Measurements from ENCODE around the gene RAB23.
"Not testable (repeated sequence)": the region's sequence is repeated elsewhere in the genome, so short reads cannot be mapped to it uniquely, and the experiment has no call there.

Gene RAB23

GRCh38 chr6:57246307-57246706, 24.2 kb upstream of the RAB23 start:
- DNase-seq, result no peak

DNA sequence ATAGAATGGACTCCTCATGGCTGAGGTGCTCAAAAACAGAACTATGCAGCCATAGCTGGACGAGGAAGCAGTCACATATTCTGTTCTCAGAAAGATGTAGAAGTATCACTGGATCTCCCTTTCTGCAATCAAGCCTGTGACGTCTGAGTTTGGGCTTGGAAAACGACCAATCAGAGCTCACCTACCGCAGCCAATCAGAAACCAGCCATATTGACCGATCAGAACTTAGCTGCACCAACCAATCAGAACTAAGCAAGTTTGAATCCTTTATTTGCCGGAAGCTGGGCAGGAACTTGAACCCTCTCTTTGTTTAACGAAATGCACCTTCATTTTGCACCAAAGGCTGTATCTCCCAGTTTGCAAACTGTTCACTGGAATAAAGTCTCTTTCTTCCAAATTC, 21.8 kb upstream of the RAB23 start:
- DNase-seq, result no peak

DNA sequence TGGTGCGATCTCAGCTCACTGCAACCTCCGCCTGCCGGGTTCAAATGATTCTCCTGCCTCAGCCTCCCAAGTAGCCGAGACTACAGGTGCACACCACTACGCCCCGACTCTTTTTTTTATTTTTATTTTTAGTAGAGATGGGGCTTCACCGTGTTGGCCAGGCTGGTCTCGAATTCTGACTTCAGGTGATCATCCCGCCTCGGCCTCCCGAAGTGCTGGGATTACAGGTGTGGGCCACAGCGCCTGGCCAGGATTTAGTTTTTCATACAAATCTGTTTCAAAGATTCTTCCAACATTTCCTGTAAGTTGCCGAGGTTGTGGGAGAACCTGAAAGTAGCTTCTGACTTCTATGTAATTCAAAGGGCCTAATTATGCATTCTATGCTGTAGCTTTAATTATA, 21.4 kb upstream of the RAB23 start:
- DNase-seq, result not testable (repeated sequence)

- no peak for DNase-seq
Observed at GRCh38 chr6:57242505-57242904, 20.4 kb upstream of the RAB23 start.

- DNase-seq, result no peak
Observed at GRCh38 chr6:57226221-57226620, 4.1 kb upstream of the RAB23 start.

GRCh38 chr6:57224769-57225515, 2.8 kb upstream of the RAB23 start:
- no peak for DNase-seq

DNA sequence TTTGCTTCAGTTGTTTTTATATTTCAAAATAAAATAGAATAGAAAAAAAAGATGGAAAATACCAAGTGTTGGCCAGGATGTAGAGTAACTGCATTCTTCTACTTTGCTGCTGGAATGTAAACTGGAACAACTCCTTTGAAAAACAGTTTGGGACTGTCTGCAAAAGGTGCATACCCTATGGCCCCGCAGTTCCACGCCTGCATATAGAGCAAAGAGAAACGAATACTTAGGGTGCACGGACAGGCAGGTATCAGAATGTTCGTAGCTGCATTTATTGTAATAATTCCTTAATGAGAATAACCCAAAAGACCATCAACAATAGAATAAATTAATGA, 603 bp upstream of the RAB23 start:
- DNase-seq, result no peak

GRCh38 chr6:57221191-57221935, 744 bp downstream of the RAB23 start:
- no peak for DNase-seq

- no peak for DNase-seq
Observed at GRCh38 chr6:57220083-57220703, 1.9 kb downstream of the RAB23 start.

GRCh38 chr6:57217270-57217669, 4.8 kb downstream of the RAB23 start:
- DNase-seq, result no peak

GRCh38 chr6:57216235-57217101, 5.6 kb downstream of the RAB23 start:
- no peak for DNase-seq

- no peak for DNase-seq
Observed at GRCh38 chr6:57215260-57215659, 6.8 kb downstream of the RAB23 start.

DNA sequence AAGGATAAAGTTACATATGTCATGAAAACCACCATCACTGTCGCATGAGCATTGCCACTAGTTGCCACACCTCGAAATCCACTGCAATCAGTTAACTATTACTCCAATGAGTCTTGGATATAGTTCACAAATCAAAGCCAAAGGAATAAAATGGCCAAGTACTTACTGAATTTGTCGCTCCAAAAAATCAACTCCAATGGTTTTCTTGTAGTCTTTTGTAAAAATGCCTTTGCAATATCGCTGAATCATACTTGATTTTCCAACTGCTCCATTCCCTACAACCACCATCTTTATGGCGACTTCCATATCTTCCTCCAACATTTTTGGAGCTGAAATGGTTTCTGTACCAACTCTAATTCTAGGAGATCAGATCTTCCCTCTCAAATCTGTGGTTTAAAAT, 12.0 kb downstream of the RAB23 start:
- no peak for DNase-seq

- no peak for DNase-seq
Observed at GRCh38 chr6:57209030-57209429, 13.1 kb downstream of the RAB23 start.

DNA sequence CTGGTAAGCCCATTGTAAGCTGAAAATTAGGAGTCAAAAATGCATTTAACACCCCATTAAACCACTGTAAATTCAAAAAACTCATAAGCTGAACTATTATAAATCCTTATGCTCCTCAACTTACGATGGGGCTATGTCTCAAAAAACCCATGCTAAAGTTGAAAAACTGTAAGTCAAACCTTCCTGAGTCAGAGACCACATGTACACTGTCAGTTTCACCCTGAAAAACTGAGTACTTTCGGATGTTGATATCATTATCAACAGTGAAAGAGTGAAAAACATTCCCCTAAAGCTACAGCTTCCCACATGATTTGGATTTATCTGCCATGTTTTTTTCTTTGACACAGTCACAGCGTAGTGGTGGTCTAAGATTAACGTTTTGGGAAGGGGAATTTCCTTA, 14.2 kb downstream of the RAB23 start:
- DNase-seq, result no peak

GRCh38 chr6:57207141-57207540, 15.0 kb downstream of the RAB23 start:
- DNase-seq, result no peak

DNA sequence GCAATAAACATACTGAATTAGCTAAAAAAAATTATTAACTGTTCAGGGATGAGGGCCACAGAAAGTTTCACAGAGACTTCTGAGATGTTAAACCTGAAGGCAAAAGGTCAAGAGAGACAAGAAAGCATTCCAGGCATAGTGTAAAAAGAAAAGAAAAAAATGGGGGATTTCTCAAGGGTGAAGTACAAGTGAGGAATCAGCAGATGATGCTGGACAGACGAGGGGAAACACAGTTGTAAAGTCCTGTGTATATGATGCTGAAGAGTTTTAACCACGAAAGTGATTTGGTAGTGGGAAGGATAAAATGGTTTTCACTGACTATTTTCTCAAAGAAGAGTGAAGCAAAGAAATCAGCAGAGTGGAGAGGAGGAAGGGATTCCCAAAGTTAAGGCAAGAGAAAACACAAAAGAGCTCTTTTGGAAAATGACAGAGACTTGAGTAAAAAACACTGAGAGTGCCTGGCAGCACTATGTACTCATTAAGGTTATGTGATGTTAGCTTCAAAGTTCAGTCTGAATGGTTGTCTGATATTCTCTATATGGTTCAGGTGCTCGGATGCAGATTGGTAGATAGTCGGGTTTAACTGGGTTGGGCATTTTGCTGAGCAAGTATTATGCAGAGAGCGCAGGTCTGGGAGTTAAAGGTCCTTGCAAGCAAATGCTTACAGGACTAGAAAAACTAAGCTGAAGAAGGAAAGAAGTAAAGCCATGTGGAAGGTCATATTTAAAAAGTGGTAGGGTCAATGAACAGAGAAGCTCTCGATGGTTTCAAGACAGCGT, 16.4 kb downstream of the RAB23 start:
- DNase-seq, result no peak

GRCh38 chr6:57201718-57202117, 20.4 kb downstream of the RAB23 start:
- DNase-seq, result no peak

- DNase-seq, result no peak
Observed at GRCh38 chr6:57198926-57199636, 23.0 kb downstream of the RAB23 start.

- DNase-seq, result no peak
Observed at GRCh38 chr6:57195457-57195856, 26.6 kb downstream of the RAB23 start.

DNA sequence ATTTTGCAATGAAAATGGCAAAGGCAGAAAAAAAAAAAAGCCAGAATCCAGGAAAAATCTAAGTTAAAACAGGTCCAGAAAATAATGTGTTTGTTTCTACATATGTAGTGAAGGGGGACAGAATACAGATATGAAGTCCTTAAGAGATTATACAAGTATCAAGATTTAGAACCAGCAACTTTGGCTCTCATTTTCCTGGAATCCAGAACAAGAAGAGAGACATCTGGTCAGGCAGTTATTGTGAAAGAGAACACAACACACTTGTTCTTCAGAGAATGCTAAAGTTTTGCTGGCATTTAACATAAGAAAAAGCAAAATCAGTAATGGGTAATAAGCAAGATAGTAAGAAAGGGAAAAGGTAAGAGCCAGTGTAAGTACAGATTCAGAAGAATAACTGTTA, 28.9 kb downstream of the RAB23 start:
- DNase-seq, result no peak
